ENCODE results near the gene FZD7.
A peak's percentile ranks its signal among the peaks of the same experiment; 100 is the strongest.

The FZD7 gene

DNA sequence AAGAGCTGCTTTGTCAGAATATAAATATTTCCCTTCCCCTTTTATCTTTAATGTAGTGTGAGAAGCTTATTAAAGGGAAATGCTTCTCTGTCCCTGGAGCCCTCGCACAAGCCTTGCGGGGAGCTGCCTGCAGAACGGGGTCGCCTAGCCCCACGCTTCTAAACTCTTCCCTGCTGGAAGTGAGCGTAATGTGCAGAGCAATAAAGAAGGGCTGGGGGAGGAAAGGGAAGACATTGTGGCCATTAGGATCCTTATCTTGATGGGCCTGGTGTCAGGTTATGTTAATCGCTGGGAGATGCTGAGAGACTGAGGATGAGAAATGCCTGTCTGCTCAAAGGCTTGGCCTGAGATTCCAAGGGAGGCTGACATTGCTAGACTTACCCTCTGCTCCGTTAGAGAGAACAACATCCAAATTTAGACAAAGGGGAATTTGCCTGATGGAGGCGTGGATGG lies 18.9 kb upstream of the FZD7 start:
- DNase-seq = no peak

DNA sequence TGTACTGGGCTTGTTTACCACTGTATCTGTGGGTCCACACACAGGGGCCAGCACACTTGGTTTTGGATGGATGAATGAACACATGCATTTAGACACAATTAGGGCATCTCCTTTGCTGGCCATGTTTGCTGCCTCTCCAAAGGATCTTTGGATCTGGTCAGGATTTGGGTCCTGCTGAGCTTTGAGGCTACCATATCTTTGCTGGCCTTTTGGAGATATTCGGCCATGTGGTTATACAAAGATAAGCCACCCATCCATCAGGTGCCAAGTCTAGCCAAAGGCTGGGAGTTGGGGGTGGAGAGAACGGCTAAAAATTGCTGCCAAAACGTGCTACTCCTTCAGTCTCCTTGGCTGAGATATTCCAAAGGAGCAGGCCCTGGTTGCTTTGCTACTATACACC lies 18.2 kb upstream of the FZD7 start:
- no peak for DNase-seq

- no peak for DNase-seq
Measured at GRCh38 chr2:202016579-202017227, 17.0 kb upstream of the FZD7 start.

DNA sequence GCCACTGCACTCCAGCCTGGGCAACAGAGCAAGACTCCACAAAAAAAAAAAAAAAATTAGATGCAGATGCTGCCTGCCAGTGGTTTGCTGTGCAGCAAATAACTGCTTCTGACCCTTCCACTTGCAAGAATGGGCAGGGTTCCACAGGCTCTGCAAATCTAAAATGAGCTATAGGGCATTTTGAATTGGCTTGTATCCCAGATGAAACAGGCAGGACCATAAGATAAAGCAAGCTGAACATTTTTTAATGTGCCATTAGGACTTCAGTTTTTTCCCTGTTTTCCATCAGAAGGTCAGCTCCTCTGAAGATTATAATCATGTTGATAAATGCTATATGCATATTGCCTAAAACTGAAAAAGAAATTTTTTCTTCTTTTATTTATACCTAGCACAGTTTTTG lies 15.7 kb upstream of the FZD7 start:
- DNase-seq = no peak

- no peak for DNase-seq
Measured at GRCh38 chr2:202018950-202019349, 14.7 kb upstream of the FZD7 start.

GRCh38 chr2:202019689-202020450 lies 13.8 kb upstream of the FZD7 start:
- no peak for DNase-seq

GRCh38 chr2:202022755-202023154 lies 10.9 kb upstream of the FZD7 start:
- DNase-seq = no peak

- no peak for DNase-seq
Measured at GRCh38 chr2:202023198-202023903, 10.3 kb upstream of the FZD7 start.

DNA sequence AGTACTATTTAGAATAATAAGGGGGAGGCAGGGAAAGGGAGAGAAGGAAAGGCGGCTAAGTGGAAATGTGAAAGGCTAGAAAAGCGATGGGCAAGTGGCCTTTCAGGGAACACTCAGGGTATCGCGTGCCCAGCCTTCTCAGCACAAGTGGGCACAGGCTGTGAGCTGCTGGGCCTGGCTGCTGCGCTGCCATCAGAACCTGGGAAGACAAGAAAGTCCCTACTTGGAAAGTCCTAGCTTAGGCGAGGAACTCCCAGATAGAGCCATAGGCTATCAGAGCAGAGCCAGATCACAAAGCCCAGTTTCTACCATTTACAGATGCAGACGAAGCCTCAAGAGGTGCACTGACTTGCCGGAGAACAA lies 9.8 kb upstream of the FZD7 start:
- no peak for DNase-seq

GRCh38 chr2:202024871-202025270 lies 8.8 kb upstream of the FZD7 start:
- DNase-seq = no peak

GRCh38 chr2:202025816-202026215 lies 7.8 kb upstream of the FZD7 start:
- DNase-seq = no peak

DNA sequence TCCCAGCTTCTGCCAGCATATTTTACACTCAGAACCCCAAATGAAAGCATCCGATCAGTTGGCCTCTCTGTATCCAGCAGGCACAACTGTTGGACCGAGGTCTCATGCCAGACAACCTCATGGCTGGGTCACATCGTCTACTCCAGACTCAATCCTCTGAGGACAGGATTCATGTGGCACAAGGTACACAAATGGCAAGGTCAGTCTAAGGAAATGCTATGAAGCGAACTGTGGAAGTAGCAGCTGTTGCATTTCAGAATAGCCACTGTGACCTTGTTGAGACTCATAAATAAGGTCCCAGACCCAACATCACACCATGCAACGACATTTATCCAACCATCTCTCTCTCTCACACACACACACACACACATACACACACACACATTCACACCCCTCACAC lies 7.1 kb upstream of the FZD7 start:
- no peak for DNase-seq

- no peak for DNase-seq
Measured at GRCh38 chr2:202030691-202031090, 3.0 kb upstream of the FZD7 start.

- no peak for DNase-seq
Measured at GRCh38 chr2:202031246-202031951, 2.3 kb upstream of the FZD7 start.

DNA sequence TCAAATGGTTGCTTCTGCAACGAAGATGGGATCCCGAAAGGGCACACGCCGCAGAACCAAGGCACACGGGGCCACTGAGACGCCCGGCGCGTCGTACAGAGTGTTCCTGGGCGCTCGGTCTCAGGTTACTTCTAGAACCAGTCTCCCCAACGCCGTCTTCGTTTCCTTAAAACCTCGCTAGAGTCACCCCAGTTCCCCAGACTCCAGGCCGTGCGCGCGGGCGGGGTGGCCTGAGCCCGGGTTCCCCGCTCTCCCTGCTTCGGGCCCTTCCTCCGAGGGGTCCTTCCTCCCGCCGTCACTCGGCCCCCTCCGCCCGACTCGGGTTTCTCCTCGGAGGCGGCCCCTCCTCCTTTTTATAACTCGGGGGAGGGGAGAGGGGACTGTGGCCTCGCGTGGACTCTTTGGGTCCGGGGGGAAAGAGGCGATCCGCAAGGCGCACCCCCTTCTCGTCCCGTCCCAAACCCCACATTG lies 774 bp upstream of the FZD7 start:
- peak; percentile 35 for DNase-seq

GRCh38 chr2:202034249-202035088 lies 814 bp downstream of the FZD7 start:
- peak; percentile 12 for DNase-seq

DNA sequence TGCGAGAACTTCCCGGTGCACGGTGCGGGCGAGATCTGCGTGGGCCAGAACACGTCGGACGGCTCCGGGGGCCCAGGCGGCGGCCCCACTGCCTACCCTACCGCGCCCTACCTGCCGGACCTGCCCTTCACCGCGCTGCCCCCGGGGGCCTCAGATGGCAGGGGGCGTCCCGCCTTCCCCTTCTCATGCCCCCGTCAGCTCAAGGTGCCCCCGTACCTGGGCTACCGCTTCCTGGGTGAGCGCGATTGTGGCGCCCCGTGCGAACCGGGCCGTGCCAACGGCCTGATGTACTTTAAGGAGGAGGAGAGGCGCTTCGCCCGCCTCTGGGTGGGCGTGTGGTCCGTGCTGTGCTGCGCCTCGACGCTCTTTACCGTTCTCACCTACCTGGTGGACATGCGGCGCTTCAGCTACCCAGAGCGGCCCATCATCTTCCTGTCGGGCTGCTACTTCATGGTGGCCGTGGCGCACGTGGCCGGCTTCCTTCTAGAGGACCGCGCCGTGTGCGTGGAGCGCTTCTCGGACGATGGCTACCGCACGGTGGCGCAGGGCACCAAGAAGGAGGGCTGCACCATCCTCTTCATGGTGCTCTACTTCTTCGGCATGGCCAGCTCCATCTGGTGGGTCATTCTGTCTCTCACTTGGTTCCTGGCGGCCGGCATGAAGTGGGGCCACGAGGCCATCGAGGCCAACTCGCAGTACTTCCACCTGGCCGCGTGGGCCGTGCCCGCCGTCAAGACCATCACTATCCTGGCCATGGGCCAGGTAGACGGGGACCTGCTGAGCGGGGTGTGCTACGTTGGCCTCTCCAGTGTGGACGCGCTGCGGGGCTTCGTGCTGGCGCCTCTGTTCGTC lies 1.7 kb downstream of the FZD7 start:
- DNase-seq = peak; percentile 19

DNA sequence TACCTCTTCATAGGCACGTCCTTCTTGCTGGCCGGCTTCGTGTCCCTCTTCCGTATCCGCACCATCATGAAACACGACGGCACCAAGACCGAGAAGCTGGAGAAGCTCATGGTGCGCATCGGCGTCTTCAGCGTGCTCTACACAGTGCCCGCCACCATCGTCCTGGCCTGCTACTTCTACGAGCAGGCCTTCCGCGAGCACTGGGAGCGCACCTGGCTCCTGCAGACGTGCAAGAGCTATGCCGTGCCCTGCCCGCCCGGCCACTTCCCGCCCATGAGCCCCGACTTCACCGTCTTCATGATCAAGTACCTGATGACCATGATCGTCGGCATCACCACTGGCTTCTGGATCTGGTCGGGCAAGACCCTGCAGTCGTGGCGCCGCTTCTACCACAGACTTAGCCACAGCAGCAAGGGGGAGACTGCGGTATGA lies 2.3 kb downstream of the FZD7 start:
- no peak for DNase-seq

DNA sequence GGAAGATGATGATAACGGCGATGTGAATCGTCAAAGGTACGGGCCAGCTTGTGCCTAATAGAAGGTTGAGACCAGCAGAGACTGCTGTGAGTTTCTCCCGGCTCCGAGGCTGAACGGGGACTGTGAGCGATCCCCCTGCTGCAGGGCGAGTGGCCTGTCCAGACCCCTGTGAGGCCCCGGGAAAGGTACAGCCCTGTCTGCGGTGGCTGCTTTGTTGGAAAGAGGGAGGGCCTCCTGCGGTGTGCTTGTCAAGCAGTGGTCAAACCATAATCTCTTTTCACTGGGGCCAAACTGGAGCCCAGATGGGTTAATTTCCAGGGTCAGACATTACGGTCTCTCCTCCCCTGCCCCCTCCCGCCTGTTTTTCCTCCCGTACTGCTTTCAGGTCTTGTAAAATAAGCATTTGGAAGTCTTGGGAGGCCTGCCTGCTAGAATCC lies 3.0 kb downstream of the FZD7 start:
- DNase-seq = no peak

GRCh38 chr2:202037086-202037485 lies 3.4 kb downstream of the FZD7 start:
- DNase-seq = no peak

Data from stimulated activated CD4-positive, alpha-beta T cell treated with anti-CD3 and anti-CD28 coated beads, Interleukin-4, amount 100 ng/mL, for 24 hours (primary cell).